Measurements from ENCODE around the gene N4BP3.

N4BP3 gene

DNA sequence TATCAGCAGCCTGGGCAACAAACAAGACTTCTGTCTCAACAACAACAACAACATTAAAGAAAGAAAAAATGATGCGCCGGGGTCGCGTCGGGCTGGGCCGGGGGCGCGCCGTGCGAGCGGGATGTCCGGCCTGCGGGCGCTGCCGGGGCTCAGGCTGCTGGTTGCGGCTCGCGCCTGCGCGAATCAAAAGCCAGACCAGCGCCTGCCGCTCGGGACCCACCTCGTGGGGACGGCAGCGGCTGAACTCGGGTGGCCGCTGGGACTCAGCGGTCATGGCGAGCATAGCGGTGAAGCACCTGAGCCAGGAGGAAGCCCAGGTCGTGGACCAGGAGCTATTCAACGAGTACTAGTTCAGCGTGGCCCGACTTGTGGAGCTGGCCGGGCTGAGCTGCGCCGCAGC is 52.2 kb downstream of the N4BP3 start:
- no peak for DNase-seq
- intact Hi-C loops (cut with DNase I) = no loop called here

DNA sequence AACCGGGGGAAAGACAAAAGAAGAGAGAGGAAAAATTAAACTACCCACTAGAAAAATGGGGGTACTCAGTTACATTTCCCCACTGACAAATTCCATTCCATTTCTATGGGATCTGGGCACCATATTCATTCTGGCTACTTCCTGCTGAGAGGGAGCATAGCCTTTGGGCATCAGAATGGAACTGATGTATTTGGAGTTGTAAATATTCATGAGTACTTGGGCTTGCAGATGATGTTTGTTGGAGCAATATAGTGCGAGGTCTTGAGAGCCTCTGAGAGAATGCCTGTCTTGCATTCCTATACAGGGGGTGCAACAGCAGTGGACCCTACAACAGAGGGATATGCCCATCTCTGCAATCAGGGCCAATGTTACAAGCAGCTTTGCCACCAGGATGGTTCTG is 57.1 kb downstream of the N4BP3 start:
- no peak for DNase-seq
- intact Hi-C loops (cut with DNase I) = no loop called here

DNA sequence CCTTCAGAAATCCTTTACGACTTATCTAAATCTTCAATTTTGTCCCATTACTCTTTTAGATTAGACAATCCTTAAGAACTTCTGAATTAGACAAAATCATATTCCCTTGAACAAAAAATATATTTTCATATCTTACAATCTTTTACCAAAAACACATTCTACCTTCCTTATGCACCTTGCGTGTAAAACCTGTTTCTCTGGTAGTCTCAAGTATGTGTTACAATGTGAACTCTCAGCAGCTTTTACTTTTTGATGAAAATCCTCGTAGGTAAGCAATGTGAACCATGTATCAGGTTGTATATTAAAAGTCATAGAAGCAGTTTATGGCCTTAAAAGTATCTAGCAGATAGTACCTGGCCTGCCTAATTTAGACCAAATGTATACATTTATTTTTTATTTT is 61.1 kb downstream of the N4BP3 start:
- DNase-seq = no peak
- intact Hi-C loops (cut with DNase I) = no loop called here
